Stromal cell of bone marrow (primary cell): ENCODE measurements around the gene XRN2.

ENCODE experiments used
- DNase-seq: peaks from one replicate; pipeline ENCODE4 v3.0.0-alpha.2; 2012; ENCODE audit warnings: low read depth

XRN2 gene

DNA sequence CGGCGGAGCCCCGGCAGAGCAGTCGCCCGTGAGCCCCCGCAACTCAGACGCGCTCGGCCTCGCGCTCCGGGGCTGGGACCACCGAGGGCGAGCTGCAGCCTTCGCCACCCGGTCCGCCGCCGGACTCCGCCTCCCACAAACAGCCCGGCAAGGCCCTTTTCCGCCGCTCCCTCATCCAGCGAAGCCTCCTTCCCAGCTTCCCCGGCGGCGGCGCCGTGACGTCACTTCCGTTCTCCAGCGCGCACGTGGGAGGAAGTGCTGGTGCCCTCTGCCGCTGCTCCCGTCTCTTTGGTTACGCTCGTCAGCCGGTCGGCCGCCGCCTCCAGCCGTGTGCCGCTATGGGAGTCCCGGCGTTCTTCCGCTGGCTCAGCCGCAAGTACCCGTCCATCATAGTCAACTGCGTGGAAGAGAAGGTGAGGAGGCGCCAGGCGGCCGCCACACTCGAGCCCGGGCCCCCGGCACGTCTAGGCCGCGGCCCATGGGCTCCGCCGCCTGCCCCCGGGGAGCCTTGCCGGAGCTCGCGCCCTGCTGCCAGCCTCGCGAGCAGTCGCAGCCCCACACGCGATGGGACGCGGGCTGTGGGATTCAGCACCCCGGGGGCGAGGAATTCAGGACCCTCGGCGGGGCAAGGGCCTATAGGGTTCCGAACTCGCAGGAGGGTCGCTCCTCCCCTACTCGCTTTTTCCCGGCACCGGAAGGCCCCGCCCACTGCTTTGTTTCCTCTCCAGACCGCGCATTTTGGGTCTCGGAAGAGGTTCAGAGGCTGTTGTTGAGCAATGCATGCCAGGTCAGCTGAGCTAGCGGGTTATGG, at the start of gene XRN2:
XRN2 (plus strand) TSS at position 271 of the 811 bp plus-strand sequence; CDS start at position 339, 68 bp downstream.
- peak; percentile 89 for DNase-seq

DNA sequence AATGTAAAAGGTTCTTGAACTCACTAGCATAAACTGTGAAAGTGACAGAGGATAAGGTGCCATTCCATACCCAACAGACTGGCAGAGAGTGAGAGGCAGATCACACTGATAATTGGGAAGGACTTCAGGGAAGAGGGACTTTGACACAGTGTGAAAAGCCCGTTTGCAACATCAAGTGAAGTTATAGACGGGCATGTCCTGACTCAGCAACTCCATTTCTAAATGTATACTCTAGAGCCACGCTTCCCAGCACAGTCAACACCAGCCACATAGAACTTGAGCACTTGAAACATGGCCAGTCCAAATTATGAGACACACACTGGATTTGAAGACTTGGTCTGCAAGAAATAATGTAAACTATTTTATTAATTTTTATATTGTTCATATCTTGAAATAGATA, 45.9 kb upstream of the XRN2 start:
- DNase-seq = no peak

GRCh38 chr20:21258411-21258810, 44.7 kb upstream of the XRN2 start:
- no peak for DNase-seq

- no peak for DNase-seq
Observed at GRCh38 chr20:21259346-21259745, 43.8 kb upstream of the XRN2 start.

GRCh38 chr20:21262812-21263211, 40.3 kb upstream of the XRN2 start:
- no peak for DNase-seq

DNA sequence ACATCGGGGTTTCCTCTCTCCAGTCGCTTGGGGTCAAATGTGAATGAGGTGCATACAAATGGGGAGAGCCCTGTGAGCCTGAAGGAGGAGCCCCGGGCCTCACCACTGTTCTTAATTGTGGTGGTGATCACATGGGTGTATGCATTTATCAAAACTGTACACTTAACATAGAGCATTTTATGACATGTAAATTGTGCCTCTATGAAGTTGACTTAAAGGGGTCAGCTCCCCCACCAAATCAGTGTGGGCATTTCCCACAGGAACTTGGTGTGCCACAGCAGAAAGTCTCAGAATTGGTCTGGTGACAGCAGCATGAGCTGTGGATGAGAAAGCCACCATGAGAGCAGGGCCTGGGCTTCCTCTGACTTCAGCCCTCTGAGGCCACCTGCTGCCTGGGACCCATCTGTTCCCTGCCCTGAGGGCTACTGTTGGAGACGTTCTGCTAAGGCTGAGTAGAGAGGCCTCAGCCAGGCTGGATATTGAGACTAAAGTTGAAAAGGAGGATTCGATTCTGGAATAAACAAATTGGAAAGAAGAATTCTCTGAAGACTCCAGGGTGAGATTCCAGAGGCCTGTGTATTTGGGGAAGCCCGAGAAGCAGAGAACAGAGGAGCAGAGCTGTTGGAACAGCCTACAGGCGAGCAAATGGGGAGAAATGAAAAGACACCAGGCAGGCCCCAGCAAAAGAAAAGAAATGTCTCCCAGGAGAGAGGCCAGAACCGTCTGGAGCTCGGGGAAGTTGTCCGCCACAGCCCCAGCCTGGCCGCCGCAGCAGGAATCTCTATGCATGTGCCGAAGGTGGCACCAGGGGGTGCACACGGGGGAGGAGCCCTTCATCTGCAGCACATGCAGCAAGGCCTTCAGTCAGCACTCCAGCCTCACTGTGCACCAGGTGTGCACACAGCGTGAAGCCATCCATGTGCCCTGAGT, 37.6 kb upstream of the XRN2 start:
- no peak for DNase-seq

DNA sequence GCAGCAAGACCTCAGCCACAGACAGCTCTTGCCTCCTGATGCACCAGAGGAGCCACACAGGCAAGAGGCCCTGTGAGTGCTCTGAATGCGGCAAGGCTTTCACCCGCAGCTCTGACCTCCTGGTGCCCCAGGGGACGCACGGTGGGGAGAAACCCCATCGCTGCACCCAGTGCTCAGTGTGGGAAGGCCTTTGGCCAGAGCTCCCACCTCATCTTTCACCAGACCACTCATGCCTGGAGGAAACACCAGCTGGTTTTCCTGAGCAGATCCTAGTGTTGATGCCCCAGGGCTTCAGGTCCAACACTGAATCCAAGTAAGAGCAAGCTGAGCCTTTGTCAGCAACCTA, 37.0 kb upstream of the XRN2 start:
- DNase-seq = no peak

DNA sequence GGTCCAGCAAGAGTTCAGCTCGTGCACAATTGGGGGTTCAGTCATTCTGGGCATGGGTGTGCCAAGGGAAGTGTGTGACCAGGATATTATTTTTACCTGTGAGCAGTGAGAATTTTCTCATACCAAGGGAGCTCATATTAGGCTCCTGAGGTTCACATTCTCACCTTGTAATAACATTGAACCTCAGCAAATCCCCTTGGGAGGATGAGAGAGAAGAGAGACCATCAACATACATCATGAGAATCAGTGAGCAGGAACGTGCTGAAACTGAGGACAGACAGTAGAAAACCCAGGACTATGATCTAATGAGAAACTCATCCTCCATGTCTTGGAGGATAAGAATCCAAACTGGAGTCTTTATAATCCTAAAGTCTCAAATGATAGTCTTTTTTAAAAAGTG, 33.4 kb upstream of the XRN2 start:
- no peak for DNase-seq

- DNase-seq = no peak
Observed at GRCh38 chr20:21270806-21271205, 32.3 kb upstream of the XRN2 start.

- peak; percentile 17 for DNase-seq
Observed at GRCh38 chr20:21272279-21272678, 30.9 kb upstream of the XRN2 start.

DNA sequence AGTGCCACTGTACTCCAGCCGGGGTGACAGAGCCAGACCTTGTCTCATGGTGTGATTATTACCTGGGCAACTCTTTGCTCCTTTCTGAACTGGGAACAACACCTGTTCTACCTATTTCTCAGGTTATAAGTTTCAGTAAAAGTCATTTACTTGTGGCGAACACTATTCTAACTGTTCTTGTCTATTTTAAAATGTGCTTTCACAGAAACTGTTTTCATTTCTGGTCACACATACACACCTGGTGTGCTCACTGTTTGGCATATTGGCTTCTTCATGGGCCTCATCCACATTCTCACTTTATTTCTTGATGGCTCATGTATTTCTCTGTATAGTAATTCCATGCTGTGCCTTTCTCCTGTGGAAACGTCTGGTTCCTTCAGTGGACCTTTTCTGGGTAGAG, 30.5 kb upstream of the XRN2 start:
- DNase-seq = no peak

DNA sequence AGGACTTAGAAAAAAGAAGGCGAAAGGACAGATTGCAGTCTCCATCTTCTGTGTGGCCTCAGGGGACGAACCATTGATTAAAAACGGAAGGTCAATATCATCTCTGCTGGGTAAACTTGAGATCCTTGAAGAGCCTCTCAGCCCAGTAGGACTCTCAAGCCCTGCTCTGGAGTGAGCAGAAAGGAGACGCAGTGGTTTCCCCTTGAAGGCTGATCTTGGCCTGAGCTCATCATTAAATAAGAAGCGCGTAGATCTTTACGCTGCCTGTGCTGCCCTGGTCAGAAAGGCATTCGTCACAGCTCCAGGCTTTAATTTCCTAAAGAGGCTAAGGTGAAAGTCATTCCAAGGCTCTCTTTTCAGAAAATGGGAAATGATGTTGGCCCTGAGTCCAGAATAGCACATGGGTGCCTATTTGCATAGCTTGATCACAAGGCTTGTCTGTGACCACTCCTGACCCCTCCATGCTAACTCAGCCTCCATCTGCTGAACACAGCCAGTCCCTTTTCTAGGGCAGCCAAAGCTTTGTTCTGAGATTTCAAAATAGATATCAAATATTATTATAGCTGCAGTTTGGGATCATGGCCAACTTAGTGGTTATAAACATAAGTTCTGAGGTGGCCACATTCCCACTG, 29.3 kb upstream of the XRN2 start:
- no peak for DNase-seq

GRCh38 chr20:21278829-21279228, 24.3 kb upstream of the XRN2 start:
- DNase-seq = no peak

GRCh38 chr20:21279706-21280521, 23.2 kb upstream of the XRN2 start:
- no peak for DNase-seq

- DNase-seq = no peak
Observed at GRCh38 chr20:21280522-21281016, 22.6 kb upstream of the XRN2 start.

GRCh38 chr20:21286775-21287174, 16.4 kb upstream of the XRN2 start:
- no peak for DNase-seq

DNA sequence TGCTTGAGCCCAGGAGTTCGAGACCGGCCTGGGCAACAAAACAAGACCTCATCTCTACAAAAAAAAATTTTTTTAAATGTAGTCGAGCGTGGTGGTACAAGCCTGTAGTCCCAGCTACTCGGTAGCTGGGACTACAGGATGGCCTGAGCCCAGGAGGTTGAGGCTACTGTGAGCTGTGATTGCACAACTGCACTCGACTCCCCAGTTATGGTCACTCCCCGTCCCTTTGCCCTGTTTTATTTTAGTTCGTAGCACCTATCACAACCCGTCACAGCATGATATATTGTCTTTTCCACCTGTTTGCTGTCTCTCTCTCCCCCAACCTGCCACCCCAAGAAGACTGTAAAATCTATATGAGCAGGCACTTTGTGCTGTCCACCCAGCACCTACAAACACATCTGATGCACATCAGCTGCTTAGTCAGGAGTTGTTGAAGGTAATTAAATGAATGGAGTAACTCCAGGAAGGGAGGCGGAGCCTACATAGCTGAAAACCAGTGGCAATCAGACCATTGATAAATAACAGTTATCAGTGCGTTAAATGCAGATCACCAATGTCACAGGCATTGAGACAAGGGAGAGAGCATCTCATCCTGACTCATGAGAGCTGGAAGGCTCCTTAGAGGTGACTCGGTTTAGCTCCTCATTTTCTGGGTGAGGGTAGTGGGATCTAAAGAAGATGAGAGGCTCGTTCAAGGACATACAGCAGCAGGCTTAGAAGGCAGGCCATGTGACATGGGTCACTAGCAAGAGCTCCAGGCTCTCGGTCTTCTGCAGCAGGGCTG, 14.4 kb upstream of the XRN2 start:
- no peak for DNase-seq

- DNase-seq = no peak
Observed at GRCh38 chr20:21289651-21290050, 13.5 kb upstream of the XRN2 start.

DNA sequence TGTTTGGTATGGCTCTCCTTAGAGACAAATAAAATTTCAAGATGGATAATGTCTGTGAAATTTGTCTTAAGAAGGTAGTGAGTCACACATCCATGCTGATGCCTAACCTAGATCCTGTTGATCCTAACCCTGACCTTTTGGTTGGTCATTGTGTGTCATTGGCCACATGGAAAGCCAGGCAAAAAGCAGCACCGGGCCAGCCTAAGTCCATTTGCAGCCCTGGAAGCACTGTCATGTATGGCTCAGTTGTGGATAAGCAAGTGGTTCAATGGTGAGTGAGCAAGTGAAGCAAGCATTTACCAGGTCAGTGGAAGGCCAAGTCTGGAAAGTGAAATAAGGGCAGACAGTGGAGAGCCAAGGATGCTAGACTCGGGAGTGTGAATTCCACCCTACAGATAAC, 12.1 kb upstream of the XRN2 start:
- DNase-seq = peak; percentile 47

DNA sequence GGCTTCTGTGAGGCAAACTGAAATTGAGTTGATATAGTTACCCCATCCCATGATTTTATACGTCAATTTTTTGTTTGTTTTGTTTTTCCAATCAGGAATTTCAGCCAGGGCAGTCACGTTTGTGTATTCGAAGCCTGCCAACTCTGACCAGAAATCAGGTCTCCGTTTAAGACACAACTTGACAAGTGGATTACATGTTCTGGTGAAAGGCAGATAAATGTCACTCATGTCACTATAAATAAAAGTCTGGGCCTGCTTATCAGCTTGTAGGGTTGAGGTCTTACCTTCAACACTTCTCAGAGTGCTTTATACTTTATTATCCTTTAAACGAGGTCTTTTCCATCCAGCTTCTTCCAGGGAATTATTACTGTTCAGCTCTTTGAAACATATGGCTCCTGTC, 8.4 kb upstream of the XRN2 start:
- no peak for DNase-seq
